ENCODE results near the gene AMOT.

The AMOT gene

GRCh38 chrX:112798736-112799135 is 41.9 kb downstream of the AMOT start:
- no peak for DNase-seq

- no peak for DNase-seq
Observed at GRCh38 chrX:112789931-112790330, 50.7 kb downstream of the AMOT start.

GRCh38 chrX:112786076-112786475 is 54.6 kb downstream of the AMOT start:
- DNase-seq: no peak

GRCh38 chrX:112785344-112785743 is 55.3 kb downstream of the AMOT start:
- no peak for DNase-seq

- no peak for DNase-seq
Observed at GRCh38 chrX:112784692-112785091, 55.9 kb downstream of the AMOT start.

- no peak for DNase-seq
Observed at GRCh38 chrX:112779139-112779538, 61.5 kb downstream of the AMOT start.

GRCh38 chrX:112774651-112775293 is 65.9 kb downstream of the AMOT start:
- DNase-seq: peak in 2 of 3 experiments; percentile 6 to 60

- no peak for DNase-seq
Observed at GRCh38 chrX:112774142-112774541, 66.5 kb downstream of the AMOT start.

- DNase-seq: no peak
Observed at GRCh38 chrX:112769034-112769433, 71.6 kb downstream of the AMOT start.

GRCh38 chrX:112768563-112768962 is 72.1 kb downstream of the AMOT start:
- no peak for DNase-seq

GRCh38 chrX:112766774-112767173 is 73.9 kb downstream of the AMOT start:
- no peak for DNase-seq

GRCh38 chrX:112761242-112762207 is 79.1 kb downstream of the AMOT start:
- DNase-seq: no peak

GRCh38 chrX:112760697-112761096 is 79.9 kb downstream of the AMOT start:
- DNase-seq: no peak

GRCh38 chrX:112759966-112760365 is 80.7 kb downstream of the AMOT start:
- DNase-seq: peak in 1 of 3 experiments; percentile 37

- DNase-seq: peak in 2 of 3 experiments; percentile 4 to 45
Observed at GRCh38 chrX:112759512-112759911, 81.1 kb downstream of the AMOT start.

GRCh38 chrX:112757946-112758345 is 82.7 kb downstream of the AMOT start:
- DNase-seq: no peak

GRCh38 chrX:112753116-112753515 is 87.5 kb downstream of the AMOT start:
- no peak for DNase-seq

- DNase-seq: peak in 1 of 3 experiments; percentile 67
Observed at GRCh38 chrX:112751076-112751475, 89.6 kb downstream of the AMOT start.

- no peak for DNase-seq
Observed at GRCh38 chrX:112746812-112747595, 93.6 kb downstream of the AMOT start.

GRCh38 chrX:112738347-112739033 is 102.1 kb downstream of the AMOT start:
- no peak for DNase-seq

GRCh38 chrX:112736310-112736709 is 104.3 kb downstream of the AMOT start:
- DNase-seq: no peak

- DNase-seq: no peak
Observed at GRCh38 chrX:112735147-112735546, 105.5 kb downstream of the AMOT start.

GRCh38 chrX:112734290-112734689 is 106.3 kb downstream of the AMOT start:
- no peak for DNase-seq

All from NCI-H1417 (cell line).